GM19438 (cell line): ENCODE data around the gene FGD5.

Experiments
- ATAC-seq: cut with Tn5 transposase; IDR thresholded peaks from one replicate; pipeline ENCODE4 v1.9.1; 2021; ENCODE audit warnings: low read depth; ENCODE audit not compliant: unreplicated experiment

The FGD5 gene

GRCh38 chr3:14822670-14823390 lies 4.1 kb downstream of the FGD5 start:
- ATAC-seq: no peak

- ATAC-seq: no peak
Observed at GRCh38 chr3:14823393-14823792, 4.6 kb downstream of the FGD5 start.

- no peak for ATAC-seq
Observed at GRCh38 chr3:14823910-14824629, 5.3 kb downstream of the FGD5 start.

DNA sequence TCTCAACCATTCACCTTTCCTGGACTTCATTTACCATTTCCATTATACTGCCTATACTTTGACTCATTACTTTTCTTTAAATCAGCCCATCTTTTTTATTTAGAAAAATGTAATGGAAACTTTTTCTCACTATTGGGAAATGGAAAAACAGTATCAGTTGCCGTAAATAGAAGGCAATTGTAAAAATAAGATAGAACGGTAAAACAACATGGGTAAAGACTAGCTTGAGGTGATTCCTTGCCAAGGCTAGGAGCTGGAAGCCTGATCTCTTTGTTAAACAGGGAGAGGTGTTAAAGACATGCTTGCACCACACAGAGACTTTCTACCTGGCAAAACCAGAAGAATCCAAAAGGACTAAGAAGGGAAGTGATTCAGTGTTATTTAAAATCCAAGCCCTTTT lies 5.9 kb downstream of the FGD5 start:
- ATAC-seq: no peak

GRCh38 chr3:14826069-14826468 lies 7.3 kb downstream of the FGD5 start:
- no peak for ATAC-seq

DNA sequence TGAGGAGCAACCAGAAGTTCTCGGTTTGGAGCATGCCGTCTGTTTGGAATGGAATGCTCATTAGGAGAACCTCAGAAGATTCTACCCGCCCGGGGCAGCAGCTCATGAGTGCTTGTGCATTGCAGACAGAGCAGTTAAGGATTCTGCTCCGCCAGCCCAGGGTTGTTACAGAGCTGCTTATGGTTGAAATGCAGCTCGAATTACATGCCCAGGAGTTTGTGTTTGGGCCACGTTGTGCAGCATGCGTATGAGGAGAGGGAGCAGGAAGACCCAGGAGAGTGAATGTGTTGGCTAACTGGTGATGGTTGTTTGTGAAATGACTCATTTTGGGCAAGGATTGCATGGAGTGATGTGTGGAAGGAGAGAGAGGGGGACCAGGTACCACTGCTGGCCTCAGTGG lies 9.0 kb downstream of the FGD5 start:
- no peak for ATAC-seq

GRCh38 chr3:14829811-14830210 lies 11.0 kb downstream of the FGD5 start:
- no peak for ATAC-seq

DNA sequence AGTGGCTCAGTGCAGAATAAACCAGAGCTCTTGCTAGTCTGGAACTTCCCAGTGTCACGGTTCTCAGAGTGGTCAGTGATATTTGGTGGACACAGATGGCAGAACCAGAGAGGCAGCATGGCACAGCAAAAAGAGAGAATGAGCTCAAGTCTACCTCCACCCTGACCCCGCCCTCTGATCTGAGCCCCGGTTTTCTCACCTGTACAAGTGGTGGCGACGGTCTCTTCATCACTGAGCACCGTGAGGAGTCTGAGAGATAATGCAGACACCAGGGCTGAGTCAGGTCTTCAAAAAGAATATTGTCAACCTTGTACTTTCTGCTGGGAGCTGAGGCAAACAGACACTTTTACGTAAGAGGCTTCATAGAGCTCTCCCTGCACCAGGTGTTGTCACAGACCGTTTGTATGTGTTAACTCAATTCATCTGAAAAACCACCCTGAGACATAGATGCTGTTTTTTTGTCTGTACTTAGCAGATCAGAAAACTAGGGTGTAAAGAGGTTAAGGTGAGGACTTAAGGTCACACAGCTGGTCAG lies 13.2 kb downstream of the FGD5 start:
- ATAC-seq: no peak

DNA sequence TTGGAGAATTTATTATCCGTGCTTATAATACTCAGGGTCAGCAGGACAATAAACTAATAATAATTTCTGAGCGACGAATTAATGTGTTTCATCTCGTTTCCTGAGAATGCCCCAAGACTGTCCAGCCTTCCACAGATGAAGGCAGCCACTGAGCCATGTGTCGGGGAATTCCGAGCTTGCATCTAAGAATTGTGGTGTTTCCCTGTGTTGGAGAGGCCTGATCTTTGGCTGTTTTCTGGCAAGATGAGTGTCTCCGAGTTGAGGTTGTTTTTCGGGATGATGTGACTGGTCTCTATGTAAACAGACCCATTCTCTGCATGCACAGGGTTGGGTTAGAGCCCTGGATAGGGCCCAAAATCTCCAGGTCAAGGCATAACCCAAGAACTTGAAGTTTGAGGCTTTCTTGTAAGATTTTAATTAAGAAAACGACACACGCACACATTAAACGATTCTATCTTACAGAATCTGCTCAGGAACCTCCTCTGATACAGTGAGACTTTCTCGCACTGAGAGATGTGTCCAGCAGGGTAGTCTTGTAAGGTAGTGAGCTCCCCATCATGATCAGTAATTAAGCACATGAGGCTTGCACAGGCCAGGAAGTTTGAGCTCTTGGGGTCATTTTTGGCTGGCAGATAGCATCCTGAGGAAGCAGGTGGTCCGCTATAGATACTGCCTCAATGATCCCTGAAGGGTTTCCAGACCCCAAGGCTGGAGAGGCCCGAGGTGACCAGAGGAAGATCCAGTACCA lies 14.4 kb downstream of the FGD5 start:
- no peak for ATAC-seq

- no peak for ATAC-seq
Observed at GRCh38 chr3:14834121-14834520, 15.4 kb downstream of the FGD5 start.

- no peak for ATAC-seq
Observed at GRCh38 chr3:14834807-14835466, 16.2 kb downstream of the FGD5 start.

GRCh38 chr3:14836049-14836468 lies 17.3 kb downstream of the FGD5 start:
- no peak for ATAC-seq

GRCh38 chr3:14837186-14837877 lies 18.6 kb downstream of the FGD5 start:
- ATAC-seq: no peak

GRCh38 chr3:14837878-14838258 lies 19.1 kb downstream of the FGD5 start:
- no peak for ATAC-seq

GRCh38 chr3:14839236-14839635 lies 20.5 kb downstream of the FGD5 start:
- ATAC-seq: no peak

DNA sequence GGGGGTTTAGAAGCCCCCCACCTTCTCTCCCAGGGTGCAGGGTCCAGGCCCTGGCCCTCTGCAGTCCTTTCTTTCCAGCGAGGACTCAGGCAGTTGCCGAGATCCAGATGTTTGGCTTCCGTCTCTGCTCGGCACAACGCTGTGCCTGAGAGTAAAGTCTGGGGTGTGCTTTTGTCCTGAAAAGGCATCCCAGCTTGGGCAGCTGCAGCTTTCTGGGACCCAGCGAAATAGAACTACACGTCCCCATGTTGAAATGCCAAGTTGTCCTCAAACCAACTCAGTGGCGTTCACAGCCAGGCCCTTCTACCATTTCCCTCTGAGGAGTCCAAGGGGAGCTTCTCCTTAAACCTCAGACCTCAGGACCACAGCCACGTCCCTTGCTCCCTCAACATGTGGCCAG lies 23.1 kb downstream of the FGD5 start:
- no peak for ATAC-seq

DNA sequence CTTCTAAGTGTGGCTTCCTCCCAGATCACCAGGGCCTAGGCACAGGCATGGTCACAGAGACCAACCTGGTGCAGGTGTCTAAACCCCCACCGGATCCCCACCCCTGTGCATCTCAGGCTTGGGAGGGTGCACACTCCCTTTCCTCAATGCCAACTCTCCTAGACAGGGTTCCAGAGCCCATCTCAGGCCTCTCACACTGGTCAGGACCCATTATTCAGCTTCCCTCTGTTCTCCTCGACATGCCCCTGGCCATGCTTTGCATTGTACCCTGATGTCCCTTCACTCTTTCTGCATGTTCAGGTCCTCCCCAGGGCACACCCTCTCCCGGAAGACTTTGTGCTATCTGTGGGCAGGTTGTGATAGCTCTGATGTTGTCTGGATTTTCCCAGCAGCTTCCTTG lies 23.5 kb downstream of the FGD5 start:
- ATAC-seq: no peak

- ATAC-seq: no peak
Observed at GRCh38 chr3:14843321-14843720, 24.6 kb downstream of the FGD5 start.

DNA sequence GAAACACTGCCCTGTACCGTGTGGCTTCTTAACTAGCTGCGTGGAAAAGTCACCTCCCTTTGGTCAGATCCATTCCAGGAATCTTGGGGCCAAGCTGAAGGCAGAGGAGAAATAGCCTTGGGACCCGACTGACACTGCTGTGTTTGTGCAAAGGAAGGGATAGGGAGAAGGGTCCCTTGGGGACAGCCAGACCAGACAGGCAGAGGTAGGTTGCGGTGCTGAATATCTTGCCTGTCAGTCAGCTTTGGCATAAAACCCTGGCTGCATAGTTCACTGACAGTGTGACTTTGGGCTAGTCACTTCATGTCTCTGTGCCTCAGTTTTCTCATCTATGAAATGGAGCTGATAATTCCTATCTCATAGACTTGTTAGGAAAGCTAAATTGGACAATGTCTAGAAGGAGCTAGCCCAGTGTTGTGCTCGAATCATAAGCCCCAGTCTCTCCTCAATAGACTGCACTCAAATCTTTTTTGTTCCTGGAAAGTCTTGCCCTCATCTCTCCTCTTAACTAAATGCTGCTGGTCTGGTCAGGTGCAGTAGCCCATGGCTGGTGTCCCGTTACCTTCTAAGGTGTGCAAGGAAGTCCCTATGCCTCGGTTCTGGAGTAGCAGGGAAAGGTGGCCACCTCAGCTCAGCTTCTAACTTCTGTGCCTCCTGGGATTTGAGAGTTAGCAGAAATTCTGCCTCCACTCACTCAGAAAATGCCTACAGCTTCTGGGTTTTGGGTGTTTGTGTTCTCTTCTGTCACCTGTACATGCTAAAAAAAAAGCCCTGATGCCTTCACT lies 25.8 kb downstream of the FGD5 start:
- no peak for ATAC-seq
